ENCODE measurements around the gene TLE3.

DNA sequence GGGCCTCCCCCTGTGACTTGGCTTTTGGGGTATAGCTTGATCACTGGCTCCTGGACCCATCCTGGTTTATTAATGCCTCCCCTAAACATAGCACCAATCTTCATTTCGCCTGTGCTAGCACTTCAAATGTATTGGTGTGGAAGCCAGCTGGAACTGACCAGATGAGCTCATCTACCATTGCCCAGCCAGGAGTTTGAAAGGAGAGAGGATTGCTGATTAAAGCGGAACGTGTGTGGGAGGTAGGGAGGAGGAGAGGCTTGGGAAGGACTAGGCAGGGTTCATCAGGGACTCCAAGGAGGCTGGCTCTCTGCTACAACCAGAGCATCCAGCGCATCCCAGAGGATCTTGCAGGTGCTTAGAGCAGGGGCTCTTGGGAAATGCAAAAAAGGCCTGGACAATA, 34.4 kb upstream of the TLE3 start:
- TF ChIP-seq FOS (IDR thresholded peaks at IDR 0.05; ENCODE audit: low read depth, low read length) (no peak), CEBPB (IDR thresholded peaks at IDR 0.05; ENCODE audit: low read depth, low read length) (no peak), CHD1 (IDR thresholded peaks at IDR 0.05; ENCODE audit: low read depth, low read length) (no peak), SMC3 (IDR thresholded peaks at IDR 0.05; ENCODE audit: low read depth, low read length) (no peak), RCOR1 (IDR thresholded peaks at IDR 0.05; ENCODE audit: insufficient replicate concordance, low read length) (no peak)
- TF ChIP-seq, protein P1, sequence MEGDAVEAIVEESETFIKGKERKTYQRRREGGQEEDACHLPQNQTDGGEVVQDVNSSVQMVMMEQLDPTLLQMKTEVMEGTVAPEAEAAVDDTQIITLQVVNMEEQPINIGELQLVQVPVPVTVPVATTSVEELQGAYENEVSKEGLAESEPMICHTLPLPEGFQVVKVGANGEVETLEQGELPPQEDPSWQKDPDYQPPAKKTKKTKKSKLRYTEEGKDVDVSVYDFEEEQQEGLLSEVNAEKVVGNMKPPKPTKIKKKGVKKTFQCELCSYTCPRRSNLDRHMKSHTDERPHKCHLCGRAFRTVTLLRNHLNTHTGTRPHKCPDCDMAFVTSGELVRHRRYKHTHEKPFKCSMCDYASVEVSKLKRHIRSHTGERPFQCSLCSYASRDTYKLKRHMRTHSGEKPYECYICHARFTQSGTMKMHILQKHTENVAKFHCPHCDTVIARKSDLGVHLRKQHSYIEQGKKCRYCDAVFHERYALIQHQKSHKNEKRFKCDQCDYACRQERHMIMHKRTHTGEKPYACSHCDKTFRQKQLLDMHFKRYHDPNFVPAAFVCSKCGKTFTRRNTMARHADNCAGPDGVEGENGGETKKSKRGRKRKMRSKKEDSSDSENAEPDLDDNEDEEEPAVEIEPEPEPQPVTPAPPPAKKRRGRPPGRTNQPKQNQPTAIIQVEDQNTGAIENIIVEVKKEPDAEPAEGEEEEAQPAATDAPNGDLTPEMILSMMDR (conservative IDR thresholded peaks at IDR 0.05; ENCODE audit: low read depth, low read length), result no peak
